ENCODE results near the gene FBRS.
A peak's percentile ranks its signal among the peaks of the same experiment; 100 is the strongest.

FBRS gene

GRCh38 chr16:30645727-30646126 is 12.5 kb upstream of the FBRS start:
- no peak for DNase-seq

- DNase-seq: no peak
Observed at GRCh38 chr16:30647274-30647571, 11.0 kb upstream of the FBRS start.

- DNase-seq: no peak
Observed at GRCh38 chr16:30649725-30650368, 8.4 kb upstream of the FBRS start.

- DNase-seq: peak; percentile 98
Observed at GRCh38 chr16:30650369-30651123, 7.7 kb upstream of the FBRS start, which contains the start of gene PRR14. Gene PRR14, plus strand, starts transcription at chr16:30650960. Its CDS starts 686 bp downstream, at chr16:30651646.

GRCh38 chr16:30651124-30652004 is 6.9 kb upstream of the FBRS start:
- DNase-seq: peak; percentile 75

GRCh38 chr16:30652005-30652296 is 6.3 kb upstream of the FBRS start:
- DNase-seq: no peak

GRCh38 chr16:30652718-30653117 is 5.5 kb upstream of the FBRS start:
- DNase-seq: no peak

- DNase-seq: no peak
Observed at GRCh38 chr16:30654856-30655255, 3.4 kb upstream of the FBRS start.

GRCh38 chr16:30655815-30656347 is 2.4 kb upstream of the FBRS start:
- no peak for DNase-seq

- no peak for DNase-seq
Observed at GRCh38 chr16:30656388-30656787, 1.8 kb upstream of the FBRS start.

GRCh38 chr16:30656974-30657865 is 1.0 kb upstream of the FBRS start:
- no peak for DNase-seq

GRCh38 chr16:30658731-30659506 is 688 bp downstream of the FBRS start:
- DNase-seq: no peak

GRCh38 chr16:30659507-30660423 is 1.5 kb downstream of the FBRS start:
- no peak for DNase-seq

- no peak for DNase-seq
Observed at GRCh38 chr16:30660424-30661261, 2.4 kb downstream of the FBRS start.

- DNase-seq: no peak
Observed at GRCh38 chr16:30662449-30662848, 4.2 kb downstream of the FBRS start.

- DNase-seq: no peak
Observed at GRCh38 chr16:30663038-30663437, 4.8 kb downstream of the FBRS start.

GRCh38 chr16:30663820-30664219 is 5.6 kb downstream of the FBRS start:
- no peak for DNase-seq

- DNase-seq: no peak
Observed at GRCh38 chr16:30664616-30665109, 6.4 kb downstream of the FBRS start.

- no peak for DNase-seq
Observed at GRCh38 chr16:30665155-30665829, 7.1 kb downstream of the FBRS start.

Data from T1000 (cell line).